ENCODE results near the gene PTGIS. TPM values are rescaled to one million over a fixed set of nuclear protein-coding genes. Genes with fewer than 3 reads are reported as not detected.

Gene PTGIS
- total RNA-seq, 1 experiment from 2014 or later: 20.0 TPM

GRCh38 chr20:49548371-49548947, 19.5 kb downstream of the PTGIS start:
- no peak overlapping the region for H4K5ac ChIP-seq (ENCODE audit: insufficient read length, low read depth, low read length)
- H3K79me1 ChIP-seq (ENCODE audit: insufficient read depth, low read depth, low read length, poor library complexity, severe bottlenecking): no peaks in the 10 kb centered on the region
- Mint-ChIP-seq H3K9me3 (peaks cover 4% of the 10 kb centered on the region in 2 experiments; a peak in 4 of 5 replicates), H3K27ac (no peak overlapping the region), H3K36me3 (ENCODE audit: insufficient read depth in 1 of 3, low read depth in 3 of 3) (peaks cover 25 to 29% (median 27%) of the 10 kb centered on the region in 3 experiments), H3K27me3 (ENCODE audit: low read depth) (no peaks in the 10 kb centered on the region), H3K4me3 (no peak overlapping the region), H3K4me1 (peaks cover 0 to 8% of the 10 kb centered on the region in 2 experiments; a peak in 2 of 4 replicates)
- H3K23me2 ChIP-seq (ENCODE audit: insufficient read length, low read depth, low read length, poor library complexity, severe bottlenecking): no peaks in the 10 kb centered on the region
- no peak overlapping the region for H3K27ac ChIP-seq (ENCODE audit: insufficient read length, low read depth, low read length)
- no peak overlapping the region for H3K56ac ChIP-seq (ENCODE audit: insufficient read length, low read depth, low read length)
- H3K4ac ChIP-seq (ENCODE audit: low read depth, low read length): no peak overlapping the region
- H3K9me3 ChIP-seq (ENCODE audit: control insufficient read depth, low read depth, low read length): no peaks in the 10 kb centered on the region
- H2BK12ac ChIP-seq (ENCODE audit: insufficient read length, low read depth, low read length): no peak overlapping the region
- no peak overlapping the region for H2BK15ac ChIP-seq (ENCODE audit: low read depth, low read length)
- H3K23ac ChIP-seq (ENCODE audit: insufficient read length, low read depth, low read length): no peak overlapping the region
- no peak overlapping the region for H2BK20ac ChIP-seq (ENCODE audit: low read depth, low read length, poor library complexity, severe bottlenecking)
- H4K91ac ChIP-seq (ENCODE audit: insufficient read length, low read depth, low read length): no peak overlapping the region
- no peak overlapping the region for H2BK120ac ChIP-seq (ENCODE audit: low read depth, low read length, poor library complexity, severe bottlenecking)
- no peak overlapping the region for H3K9ac ChIP-seq (ENCODE audit: extremely low read depth, insufficient read length, low read length)
- H4K8ac ChIP-seq (replicated peaks; ENCODE audit: insufficient read length, low read depth, low read length): no peak overlapping the region
- H2BK5ac ChIP-seq (ENCODE audit: insufficient read length, low read length): no peak overlapping the region
- no peaks in the 10 kb centered on the region for H3K4me1 ChIP-seq (ENCODE audit: insufficient read depth, low read length)
- no peak for DNase-seq
- no peak overlapping the region for H3K4me2 ChIP-seq (ENCODE audit: insufficient read depth, insufficient read length, low read length)
- no peak overlapping the region for H3K18ac ChIP-seq (ENCODE audit: insufficient read length, low read depth, low read length)
- no peaks in the 10 kb centered on the region for H4K20me1 ChIP-seq (ENCODE audit: control insufficient read depth, insufficient read depth, insufficient read length)
- no CpG with 5 or more reads among the region's 1 CpG for WGBS (ENCODE audit: extremely low coverage, insufficient read length, low lambda C conversion rate)
- no peak overlapping the region for H2AFZ ChIP-seq (ENCODE audit: low read length)
- H3T11ph ChIP-seq (ENCODE audit: low read length): no peak overlapping the region
- no peak overlapping the region for H3K14ac ChIP-seq (ENCODE audit: insufficient read depth, low read length)
- no peaks in the 10 kb centered on the region for H3K79me2 ChIP-seq (ENCODE audit: insufficient read depth, low read length)
- no peak for TF ChIP-seq CTCF (conservative IDR thresholded peaks at IDR 0.05)
- H3K27me3 ChIP-seq (ENCODE audit: insufficient read depth, low read length): no peaks in the 10 kb centered on the region
- no peak overlapping the region for H2AK5ac ChIP-seq (ENCODE audit: insufficient read length, low read length)

All from H9 (cell line).